Vagina (tissue), 2 donors: ENCODE data around the gene MAML1.

Source experiments
- CTCF ChIP-seq, 3 experiments: fragments of 450-650 bp in 2 of 3; fragments of 200-600 bp in 1 of 3; sonication (generic) in 1 of 3; IDR thresholded peaks; one replicate each; pipeline ENCODE4 v1.5.1; 2017 to 2019; ENCODE audit warnings: antibody characterized with exemption in 3 of 3, mild to moderate bottlenecking in 2 of 3, moderate library complexity in 2 of 3
- POLR2A ChIP-seq, 2 donors: fragments of 450-650 bp; IDR thresholded peaks; one replicate each; pipeline ENCODE4 v1.6.1; 2017; ENCODE audit warnings: antibody characterized with exemption in 2 of 2, mild to moderate bottlenecking in 2 of 2, moderate library complexity in 2 of 2

- no peak for TF ChIP-seq CTCF (IDR thresholded peaks at IDR 0.05)
- TF ChIP-seq POLR2A (IDR thresholded peaks at IDR 0.05) = no peak
Measured at GRCh38 chr5:179734536-179735164, 2.0 kb downstream of the MAML1 start.
